ENCODE data around the gene MAGED2.
"Not testable (repeated sequence)": the region's sequence is repeated elsewhere in the genome, so short reads cannot be mapped to it uniquely, and the experiment has no call there.

MAGED2 gene

GRCh38 chrX:54807524-54808108, at the start of gene MAGED2:
Gene MAGED2 (plus strand): TSS chrX:54807745. CDS start chrX:54809332, 1,587 bp downstream.
- no peak for DNase-seq (ENCODE audit: low read depth in 2 of 2)

- no peak for DNase-seq (ENCODE audit: low read depth in 2 of 2)
Measured at GRCh38 chrX:54758114-54759055, 49.2 kb upstream of the MAGED2 start.

- not testable (repeated sequence) for DNase-seq (ENCODE audit: low read depth in 2 of 2)
Measured at GRCh38 chrX:54774391-54775094, 33.0 kb upstream of the MAGED2 start.

GRCh38 chrX:54776061-54776460, 31.5 kb upstream of the MAGED2 start:
- no peak for DNase-seq (ENCODE audit: low read depth in 2 of 2)

GRCh38 chrX:54776987-54777672, 30.4 kb upstream of the MAGED2 start:
- no peak for DNase-seq (ENCODE audit: low read depth in 2 of 2)

GRCh38 chrX:54785901-54786300, 21.6 kb upstream of the MAGED2 start:
- no peak for DNase-seq (ENCODE audit: low read depth in 2 of 2)

- DNase-seq (ENCODE audit: low read depth in 2 of 2) = no peak
Measured at GRCh38 chrX:54786967-54787366, 20.6 kb upstream of the MAGED2 start.

GRCh38 chrX:54788446-54788845, 19.1 kb upstream of the MAGED2 start:
- DNase-seq (ENCODE audit: low read depth in 2 of 2) = no peak

GRCh38 chrX:54789405-54789804, 18.1 kb upstream of the MAGED2 start:
- DNase-seq (ENCODE audit: low read depth in 2 of 2) = not testable (repeated sequence)

GRCh38 chrX:54794028-54794427, 13.5 kb upstream of the MAGED2 start:
- no peak for DNase-seq (ENCODE audit: low read depth in 2 of 2)

- no peak for DNase-seq (ENCODE audit: low read depth in 2 of 2)
Measured at GRCh38 chrX:54794795-54795194, 12.8 kb upstream of the MAGED2 start.

GRCh38 chrX:54798137-54798536, 9.4 kb upstream of the MAGED2 start, which contains the start of gene ITIH6:
Gene ITIH6 (minus strand): TSS chrX:54798255. CDS start chrX:54798210, 45 bp downstream.
- no peak for DNase-seq (ENCODE audit: low read depth in 2 of 2)

- no peak for DNase-seq (ENCODE audit: low read depth in 2 of 2)
Measured at GRCh38 chrX:54799046-54799445, 8.5 kb upstream of the MAGED2 start.

- DNase-seq (ENCODE audit: low read depth in 2 of 2) = no peak
Measured at GRCh38 chrX:54808109-54808604, 612 bp downstream of the MAGED2 start.

- peak; percentile 73 to 80 for DNase-seq (ENCODE audit: low read depth in 2 of 2)
Measured at GRCh38 chrX:54808605-54809483, 1.3 kb downstream of the MAGED2 start.

- DNase-seq (ENCODE audit: low read depth in 2 of 2) = no peak
Measured at GRCh38 chrX:54810532-54810931, 3.0 kb downstream of the MAGED2 start.

- DNase-seq (ENCODE audit: low read depth in 2 of 2) = no peak
Measured at GRCh38 chrX:54811301-54811885, 3.8 kb downstream of the MAGED2 start.

GRCh38 chrX:54812306-54812705, 4.8 kb downstream of the MAGED2 start:
- DNase-seq (ENCODE audit: low read depth in 2 of 2) = no peak

GRCh38 chrX:54817220-54817820, 9.8 kb downstream of the MAGED2 start:
- DNase-seq (ENCODE audit: low read depth in 2 of 2) = no peak

- DNase-seq (ENCODE audit: low read depth in 2 of 2) = no peak
Measured at GRCh38 chrX:54818221-54818620, 10.7 kb downstream of the MAGED2 start.

Measured in stimulated activated CD8-positive, alpha-beta memory T cell treated with anti-CD3 and anti-CD28 coated beads, Interleukin-15, amount 100 ng/mL, for 48 hours (primary cell).